ENCODE data around the gene DDX39B. TPM values are rescaled to one million over a fixed set of nuclear protein-coding genes. Genes with fewer than 3 reads are reported as not detected.

The DDX39B gene
- total RNA-seq, 1 experiment from 2014 or later: 813 TPM

GRCh38 chr6:31582230-31582643, 40.4 kb upstream of the DDX39B start, which contains the start of gene LTB:
LTB (minus strand) TSS chr6:31582424; CDS start chr6:31582417, 7 bp downstream.
- H3K9me3 ChIP-seq (ENCODE audit: control insufficient read depth, low read depth, low read length): no peaks in the 10 kb centered on the region

More at GRCh38 chr6:31582230-31582643, 40.4 kb upstream of the DDX39B start, which contains the start of gene LTB:
- H3T11ph ChIP-seq (ENCODE audit: low read length): no peak within 1 kb of the TSS
- no peak within 1 kb of the TSS for H3K23ac ChIP-seq (ENCODE audit: insufficient read length, low read depth, low read length)
- H2BK12ac ChIP-seq (ENCODE audit: insufficient read length, low read depth, low read length): no peak within 1 kb of the TSS
- H3K27ac ChIP-seq (ENCODE audit: insufficient read length, low read depth, low read length): no peak within 1 kb of the TSS
- H2BK5ac ChIP-seq (ENCODE audit: insufficient read length, low read length): no peak within 1 kb of the TSS
- no peak within 1 kb of the TSS for H2AK5ac ChIP-seq (ENCODE audit: insufficient read length, low read length)
- no peak within 1 kb of the TSS for H3K56ac ChIP-seq (ENCODE audit: insufficient read length, low read depth, low read length)
- peak within 1 kb of the TSS; percentile 29 for H3K9ac ChIP-seq (ENCODE audit: extremely low read depth, insufficient read length, low read length)
- H3K27me3 ChIP-seq (ENCODE audit: insufficient read depth, low read length): no peaks in the 10 kb centered on the region
- Mint-ChIP-seq H3K4me1 (peaks cover 34 to 38% of the 10 kb centered on the region in 2 experiments), H3K4me3 (peak within 1 kb of the TSS; percentile 84 to 94), H3K27me3 (ENCODE audit: low read depth) (peaks cover 31% of the 10 kb centered on the region), H3K36me3 (ENCODE audit: insufficient read depth in 1 of 3, low read depth in 3 of 3) (no peaks in the 10 kb centered on the region), H3K9me3 (no peaks in the 10 kb centered on the region; a peak in 1 of 5 replicates), H3K27ac (peak within 1 kb of the TSS; percentile 9 to 93 (median 23); a peak in 5 of 7 replicates)
- H2BK20ac ChIP-seq (ENCODE audit: low read depth, low read length, poor library complexity, severe bottlenecking): no peak within 1 kb of the TSS
- no peaks in the 10 kb centered on the region for H4K20me1 ChIP-seq (ENCODE audit: control insufficient read depth, insufficient read depth, insufficient read length)
- no peak for TF ChIP-seq CTCF (conservative IDR thresholded peaks at IDR 0.05)
- no peak within 1 kb of the TSS for H2BK120ac ChIP-seq (ENCODE audit: low read depth, low read length, poor library complexity, severe bottlenecking)
- no peak within 1 kb of the TSS for H3K4ac ChIP-seq (ENCODE audit: low read depth, low read length)
- no peak within 1 kb of the TSS for H2AFZ ChIP-seq (ENCODE audit: low read length)
- H4K91ac ChIP-seq (ENCODE audit: insufficient read length, low read depth, low read length): no peak within 1 kb of the TSS
- peaks cover 9% of the 10 kb centered on the region for H3K23me2 ChIP-seq (ENCODE audit: insufficient read length, low read depth, low read length, poor library complexity, severe bottlenecking)
- peaks cover 2% of the 10 kb centered on the region; the same call in 1 of the 2 replicates for H3K4me1 ChIP-seq (ENCODE audit: insufficient read depth, low read length)
- no peak within 1 kb of the TSS for H4K5ac ChIP-seq (ENCODE audit: insufficient read length, low read depth, low read length)
- H3K79me1 ChIP-seq (ENCODE audit: insufficient read depth, low read depth, low read length, poor library complexity, severe bottlenecking): no peaks in the 10 kb centered on the region
- H3K4me2 ChIP-seq (ENCODE audit: insufficient read depth, insufficient read length, low read length): peak within 1 kb of the TSS; percentile 67
- H2BK15ac ChIP-seq (ENCODE audit: low read depth, low read length): no peak within 1 kb of the TSS
- DNase-seq: no peak
- H3K79me2 ChIP-seq (ENCODE audit: insufficient read depth, low read length): no peaks in the 10 kb centered on the region
- WGBS (ENCODE audit: extremely low coverage, insufficient read length, low lambda C conversion rate): no CpG with 5 or more reads among the region's 3 CpGs
- peak within 1 kb of the TSS; percentile 85 for H3K14ac ChIP-seq (ENCODE audit: insufficient read depth, low read length)
- no peak within 1 kb of the TSS for H4K8ac ChIP-seq (replicated peaks; ENCODE audit: insufficient read length, low read depth, low read length)
- H3K18ac ChIP-seq (ENCODE audit: insufficient read length, low read depth, low read length): peak within 1 kb of the TSS; percentile 77
